ENCODE measurements around the gene GTSE1.
"Not testable (repeated sequence)": the region's sequence is repeated elsewhere in the genome, so short reads cannot be mapped to it uniquely, and the experiment has no call there.

Gene GTSE1

GRCh38 chr22:46295277-46295971 lies 1.2 kb upstream of the GTSE1 start:
- DNase-seq = no peak

GRCh38 chr22:46297151-46297812 lies 612 bp downstream of the GTSE1 start:
- no peak for DNase-seq

DNA sequence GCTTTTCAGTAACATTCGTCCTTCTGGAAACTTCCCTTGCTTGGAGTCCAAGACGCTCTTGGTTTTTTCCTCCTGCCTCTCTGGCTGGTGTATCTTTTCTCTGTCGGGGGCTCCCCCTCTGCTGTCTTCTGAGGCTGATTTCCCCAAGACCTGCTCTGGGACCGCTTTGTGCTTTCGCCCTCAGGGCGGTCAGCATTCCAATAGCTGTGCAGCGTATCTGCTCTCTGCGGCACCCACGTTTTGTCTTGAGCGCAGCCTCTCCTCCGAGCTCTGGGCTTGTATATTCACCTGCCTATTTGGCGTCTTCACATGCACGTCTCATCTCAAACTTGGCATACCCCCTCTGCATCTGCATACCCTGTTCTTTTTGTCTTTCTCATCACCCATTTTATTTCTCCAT lies 2.4 kb downstream of the GTSE1 start:
- DNase-seq = no peak

- DNase-seq = no peak
These were observed 3.8 kb downstream of the GTSE1 start for GRCh38 chr22:46300491-46300890.

- DNase-seq = no peak
These were observed 6.8 kb downstream of the GTSE1 start for GRCh38 chr22:46303347-46303965.

DNA sequence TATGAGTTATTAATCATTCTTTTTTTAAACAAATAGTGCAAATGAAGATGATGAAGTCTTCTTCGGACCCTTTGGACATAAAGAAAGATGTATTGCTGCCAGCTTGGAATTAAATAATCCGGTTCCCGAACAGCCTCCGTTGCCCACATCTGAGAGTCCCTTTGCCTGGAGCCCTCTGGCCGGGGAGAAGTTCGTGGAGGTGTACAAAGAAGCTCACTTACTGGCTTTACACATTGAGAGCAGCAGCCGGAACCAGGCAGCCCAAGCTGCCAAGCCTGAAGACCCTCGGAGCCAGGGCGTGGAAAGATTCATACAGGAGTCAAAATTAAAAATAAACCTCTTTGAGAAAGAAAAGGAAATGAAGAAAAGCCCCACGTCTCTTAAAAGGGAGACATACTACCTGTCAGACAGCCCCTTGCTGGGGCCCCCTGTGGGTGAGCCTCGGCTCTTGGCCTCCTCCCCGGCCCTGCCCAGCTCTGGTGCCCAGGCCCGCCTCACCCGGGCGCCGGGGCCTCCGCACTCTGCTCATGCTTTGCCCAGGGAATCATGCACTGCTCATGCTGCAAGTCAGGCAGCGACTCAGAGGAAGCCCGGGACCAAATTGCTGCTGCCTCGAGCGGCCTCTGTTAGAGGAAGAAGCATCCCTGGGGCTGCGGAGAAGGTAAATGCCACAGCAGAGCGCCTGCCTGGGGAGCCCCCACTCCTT lies 11.8 kb downstream of the GTSE1 start:
- DNase-seq = no peak

- no peak for DNase-seq
These were observed 12.9 kb downstream of the GTSE1 start for GRCh38 chr22:46309526-46310085.

DNA sequence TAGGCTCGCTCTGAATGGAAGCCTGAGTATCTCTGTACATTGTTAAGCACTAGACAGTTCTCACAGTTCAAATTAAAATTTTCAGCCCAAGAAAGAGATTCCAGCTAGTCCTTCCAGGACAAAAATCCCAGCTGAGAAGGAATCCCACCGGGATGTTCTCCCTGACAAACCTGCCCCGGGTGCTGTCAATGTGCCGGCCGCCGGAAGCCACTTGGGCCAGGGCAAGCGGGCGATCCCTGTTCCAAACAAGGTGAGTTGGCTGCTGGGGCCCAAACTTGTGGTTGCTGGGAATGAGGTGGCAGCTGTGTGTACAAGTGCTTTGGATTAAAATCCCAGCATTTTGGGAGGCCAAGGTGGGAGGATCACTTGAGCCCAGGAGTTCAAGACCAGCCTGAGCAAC lies 15.4 kb downstream of the GTSE1 start:
- DNase-seq = no peak

DNA sequence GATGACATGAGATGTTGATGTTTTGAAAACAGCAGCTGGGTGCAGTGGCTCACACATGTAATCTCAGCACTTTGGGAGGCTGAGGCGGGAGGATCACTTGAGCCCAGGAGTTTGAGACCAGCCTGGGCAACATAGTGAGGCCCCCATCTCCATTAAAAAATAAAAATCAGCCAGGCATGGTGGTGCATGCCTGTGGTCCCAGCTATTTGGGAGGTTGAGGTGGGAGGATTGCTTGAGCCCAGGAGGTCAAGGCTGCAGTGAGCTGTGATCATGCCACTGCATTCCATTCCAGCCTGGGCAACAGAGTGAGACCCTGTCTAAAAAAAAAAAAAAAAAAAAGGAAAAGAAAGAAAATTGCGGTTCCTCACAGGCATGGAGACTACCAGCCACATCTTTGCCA lies 16.2 kb downstream of the GTSE1 start:
- DNase-seq = not testable (repeated sequence)

DNA sequence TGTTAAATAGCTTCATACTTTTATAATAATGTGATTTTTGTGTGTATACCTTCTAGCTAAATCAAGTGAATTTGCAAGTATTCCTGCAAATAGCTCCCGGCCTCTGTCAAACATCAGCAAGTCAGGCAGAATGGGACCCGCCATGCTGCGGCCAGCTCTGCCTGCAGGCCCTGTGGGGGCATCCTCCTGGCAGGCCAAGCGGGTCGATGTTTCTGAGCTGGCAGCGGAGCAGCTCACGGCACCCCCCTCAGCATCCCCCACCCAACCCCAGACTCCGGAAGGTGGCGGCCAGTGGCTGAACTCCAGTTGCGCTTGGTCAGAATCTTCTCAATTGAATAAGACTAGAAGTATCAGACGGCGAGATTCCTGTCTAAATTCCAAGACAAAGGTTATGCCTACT lies 19.3 kb downstream of the GTSE1 start:
- no peak for DNase-seq

DNA sequence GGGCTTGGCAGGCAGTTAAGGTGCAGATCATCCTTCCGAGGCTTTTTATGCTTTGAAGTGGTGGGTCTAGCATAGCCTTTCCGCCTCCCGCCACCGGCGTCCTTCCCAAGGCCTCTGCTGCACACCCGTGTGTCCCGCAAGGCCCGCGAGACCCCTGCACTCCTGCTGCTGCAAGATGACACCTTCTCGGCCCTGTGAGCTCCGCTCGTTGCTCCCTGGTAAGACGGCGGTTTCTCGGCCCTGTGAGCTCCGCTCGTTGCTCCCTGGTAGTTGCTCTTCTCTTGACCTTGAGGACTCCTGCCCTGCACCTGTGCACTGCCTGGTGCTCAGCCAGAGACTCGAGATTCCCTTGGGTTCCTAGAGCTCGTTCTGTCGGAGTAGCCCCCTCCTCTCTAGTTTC lies 21.0 kb downstream of the GTSE1 start:
- no peak for DNase-seq

GRCh38 chr22:46318576-46318975 lies 21.9 kb downstream of the GTSE1 start:
- DNase-seq = no peak

DNA sequence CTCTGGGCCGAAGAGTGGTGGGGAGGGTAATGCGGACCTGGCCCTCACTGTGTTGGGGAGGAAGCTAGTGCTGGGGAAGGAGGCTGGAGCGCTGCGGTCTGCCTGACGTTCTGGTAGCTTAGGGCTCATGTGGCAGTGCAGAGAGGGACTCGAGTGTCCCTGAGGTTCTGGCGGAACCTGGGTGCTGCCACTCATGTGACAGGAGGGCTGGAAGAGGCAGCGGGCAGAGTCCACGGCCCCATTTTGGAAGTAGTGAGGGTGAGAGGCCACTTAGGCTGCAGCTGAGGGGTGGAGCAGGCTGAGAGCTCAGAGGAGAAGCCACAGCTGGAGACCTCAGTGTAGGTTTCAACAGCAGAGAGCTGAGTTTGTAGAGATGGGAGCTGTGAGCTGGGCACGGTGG lies 22.6 kb downstream of the GTSE1 start:
- no peak for DNase-seq

- DNase-seq = no peak
These were observed 23.6 kb downstream of the GTSE1 start for GRCh38 chr22:46320166-46320710.

- DNase-seq = no peak
These were observed 24.2 kb downstream of the GTSE1 start for GRCh38 chr22:46320716-46321386.

GRCh38 chr22:46322711-46323110 lies 26.0 kb downstream of the GTSE1 start:
- DNase-seq = no peak

DNA sequence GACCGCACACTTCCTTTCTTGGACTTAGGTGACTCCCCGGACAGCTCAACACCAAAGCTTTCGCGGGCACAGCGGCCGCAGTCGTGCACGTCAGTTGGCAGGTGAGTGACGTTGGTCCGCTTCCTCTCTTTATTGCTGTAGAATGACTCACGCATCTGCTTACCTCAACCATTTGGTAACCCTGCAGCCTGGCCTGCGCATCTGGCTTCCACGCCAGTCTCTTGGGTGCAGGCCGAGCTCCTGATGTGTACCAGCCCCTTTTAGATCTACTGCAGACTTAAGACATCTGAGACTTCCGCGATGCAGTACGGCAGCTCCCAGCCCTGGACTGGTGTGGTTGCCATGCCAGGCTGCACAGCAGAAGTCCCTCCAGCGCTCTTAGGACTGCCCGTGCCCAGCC lies 26.5 kb downstream of the GTSE1 start:
- DNase-seq = no peak

DNA sequence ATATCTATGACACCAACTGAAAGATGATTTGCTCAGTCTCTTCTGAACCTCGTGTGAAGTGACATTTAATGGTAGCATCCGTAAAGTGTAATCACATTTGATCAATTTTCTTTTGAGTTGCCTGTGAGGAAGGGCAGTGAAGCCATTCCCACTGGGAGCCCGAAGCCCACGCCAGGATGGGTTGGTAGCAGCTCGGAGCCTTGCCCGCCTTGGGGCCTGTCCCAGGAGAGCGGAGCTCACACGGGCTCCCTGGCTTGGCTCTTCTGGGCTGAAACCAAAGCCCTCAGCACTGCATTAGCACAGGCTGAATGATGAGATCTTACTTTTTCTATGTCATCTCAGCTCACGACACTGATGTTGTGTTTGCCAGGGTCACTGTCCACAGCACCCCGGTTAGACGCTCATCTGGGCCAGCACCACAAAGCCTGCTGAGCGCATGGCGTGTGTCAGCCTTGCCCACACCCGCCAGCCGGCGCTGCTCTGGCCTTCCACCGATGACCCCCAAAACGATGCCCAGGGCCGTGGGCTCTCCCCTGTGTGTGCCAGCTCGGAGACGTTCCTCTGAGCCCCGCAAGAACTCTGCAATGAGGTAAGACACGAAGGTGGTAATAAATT lies 29.5 kb downstream of the GTSE1 start:
- DNase-seq = no peak

DNA sequence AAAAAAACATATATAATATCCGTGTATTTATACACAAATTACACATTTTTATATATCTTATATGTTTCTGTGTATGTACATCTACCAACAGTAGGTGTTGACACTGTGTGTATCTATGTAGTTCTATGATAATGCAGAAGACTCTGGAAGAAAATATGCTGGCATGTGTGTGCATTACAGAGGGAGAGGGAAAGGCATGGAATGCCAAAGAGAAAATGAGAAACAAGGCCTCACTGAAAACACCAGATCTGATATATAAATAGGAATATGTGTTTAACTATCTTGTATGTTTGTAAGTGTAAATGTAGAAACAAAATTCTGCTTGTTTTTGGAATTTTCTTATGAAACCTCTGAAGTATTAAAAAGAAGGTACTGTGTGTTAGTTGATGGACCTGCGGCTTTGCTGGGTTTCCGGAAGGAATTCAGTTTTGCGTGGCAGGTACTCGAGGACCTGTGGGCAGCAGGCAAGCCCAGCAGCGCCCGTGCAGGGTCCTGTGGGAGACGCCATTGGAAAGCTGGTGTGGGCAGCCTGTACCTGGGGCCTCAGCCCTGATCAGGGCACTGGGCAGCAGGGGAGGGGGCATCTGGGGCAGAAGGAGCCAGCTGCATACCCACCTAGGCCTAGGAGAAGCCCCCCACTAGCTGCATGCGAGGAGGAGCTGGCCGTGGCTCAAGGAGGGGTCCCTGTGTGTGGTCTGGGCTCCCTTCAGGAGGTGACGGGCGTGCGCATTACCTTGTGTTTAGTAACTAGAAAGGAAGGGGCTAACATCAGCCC lies 31.2 kb downstream of the GTSE1 start:
- no peak for DNase-seq

DNA sequence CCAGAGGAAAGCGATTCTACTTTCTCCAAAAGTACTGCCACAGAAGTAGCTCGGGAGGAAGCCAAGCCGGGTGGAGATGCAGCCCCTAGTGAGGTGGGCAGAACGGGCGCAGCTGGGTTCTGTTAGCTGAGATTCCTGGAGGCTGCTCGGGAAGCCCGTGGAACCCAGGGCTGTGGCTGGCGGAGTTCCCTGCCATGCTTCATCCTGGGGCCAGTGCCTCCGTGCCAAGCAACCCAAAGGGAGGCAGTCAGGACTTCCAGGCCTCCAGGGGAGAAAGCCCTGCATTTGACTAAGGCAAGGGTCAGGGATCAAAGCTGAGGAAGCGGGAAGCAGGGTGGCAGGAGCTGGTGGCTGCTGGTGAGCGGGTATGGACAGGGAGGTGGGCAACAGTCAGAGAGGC lies 32.1 kb downstream of the GTSE1 start:
- no peak for DNase-seq

DNA sequence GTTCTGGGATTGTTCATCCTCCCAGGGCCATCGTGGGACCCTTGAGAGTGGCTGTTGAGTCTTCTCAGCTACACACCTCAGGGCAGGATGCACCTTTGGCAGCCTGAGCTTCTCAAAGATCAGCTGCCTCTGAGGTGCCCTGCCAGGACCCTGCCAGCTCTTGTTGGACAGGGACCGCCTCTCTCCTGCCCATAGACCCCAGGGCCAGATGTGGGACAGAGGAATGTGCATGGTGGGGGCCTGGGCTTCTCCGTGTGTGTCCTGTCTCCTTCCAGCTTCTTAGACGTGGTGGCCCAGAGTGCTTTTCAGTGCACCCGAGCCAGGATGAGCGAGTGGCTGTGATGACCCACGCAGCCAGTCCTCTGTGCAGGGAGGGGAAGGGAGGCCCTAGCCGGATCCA lies 32.9 kb downstream of the GTSE1 start:
- DNase-seq = no peak
